ENCODE results near the gene POU2F3. TPM values are rescaled to one million over a fixed set of nuclear protein-coding genes. Genes with fewer than 3 reads are reported as not detected.

Gene POU2F3
- total and polyA plus RNA-seq, 2 of the 13 experiments (the other 11 are each of a cell fraction or from before 2014, with no cell fraction given): not detected

- TF ChIP-seq ZNF280D (CRISPR knock-in tag; IDR thresholded peaks at IDR 0.05): 0 out of 2 replicates have a peak, but pooled peaks have one; percentile 51
- no peak for TF ChIP-seq IKZF4 (CRISPR knock-in tag; IDR thresholded peaks at IDR 0.05; ENCODE audit: borderline replicate concordance, low read depth, not compliant biosample characterization)
- TF ChIP-seq ZNF616 (CRISPR knock-in tag; IDR thresholded peaks at IDR 0.05; ENCODE audit: low read depth): no peak
- no peak for TF ChIP-seq ATF6 (CRISPR knock-in tag; conservative IDR thresholded peaks at IDR 0.05)
- TF ChIP-seq MNT (IDR thresholded peaks at IDR 0.05): no peak
- TF ChIP-seq ZNF30 (CRISPR knock-in tag; IDR thresholded peaks at IDR 0.05): no peak
- TF ChIP-seq SRSF9 (IDR thresholded peaks at IDR 0.05; ENCODE audit: borderline replicate concordance, insufficient read depth, low read depth, low read length, poor library complexity, severe bottlenecking): no peak
- peak; percentile 67; the same call in 1 of the 2 replicates for TF ChIP-seq ZHX1 (CRISPR knock-in tag; IDR thresholded peaks at IDR 0.05; ENCODE audit: low read depth)
- no peak for TF ChIP-seq PAX8 (CRISPR knock-in tag; IDR thresholded peaks at IDR 0.05; ENCODE audit: borderline replicate concordance)
- TF ChIP-seq POGZ (CRISPR knock-in tag; IDR thresholded peaks at IDR 0.05): peak; percentile 84
- TF ChIP-seq BCL3 (CRISPR knock-in tag; IDR thresholded peaks at IDR 0.05): peak; percentile 70; the same call in 1 of the 2 replicates
- peak; percentile 60 for TF ChIP-seq ZNF264 (CRISPR knock-in tag; IDR thresholded peaks at IDR 0.05)
- TF ChIP-seq NRL (CRISPR knock-in tag; IDR thresholded peaks at IDR 0.05; ENCODE audit: borderline replicate concordance): peak; percentile 79
- no peak for TF ChIP-seq ATF7-NPFF (CRISPR knock-in tag; IDR thresholded peaks at IDR 0.05; ENCODE audit: low read depth)
- TF ChIP-seq ZNF781 (CRISPR knock-in tag; IDR thresholded peaks at IDR 0.05; ENCODE audit: borderline replicate concordance, not compliant biosample characterization): no peak
- no peak for TF ChIP-seq ZSCAN31 (CRISPR knock-in tag; IDR thresholded peaks at IDR 0.05; ENCODE audit: low read depth)
These were observed 46.9 kb upstream of the POU2F3 start (continued) for GRCh38 chr11:120192831-120193625.
